ENCODE data around the gene C15orf39.

Gene C15orf39

GRCh38 chr15:75174102-75174501 is 27.6 kb upstream of the C15orf39 start:
- DNase-seq, result no peak

GRCh38 chr15:75174729-75175128 is 27.0 kb upstream of the C15orf39 start:
- no peak for DNase-seq

GRCh38 chr15:75176396-75176761 is 25.3 kb upstream of the C15orf39 start:
- DNase-seq, result no peak

GRCh38 chr15:75177360-75178071 is 24.2 kb upstream of the C15orf39 start:
- no peak for DNase-seq

GRCh38 chr15:75178171-75178937 is 23.3 kb upstream of the C15orf39 start:
- DNase-seq, result no peak

GRCh38 chr15:75178938-75179745 is 22.5 kb upstream of the C15orf39 start:
- no peak for DNase-seq

GRCh38 chr15:75179746-75180140 is 21.9 kb upstream of the C15orf39 start:
- DNase-seq, result no peak

- no peak for DNase-seq
These were observed 19.9 kb upstream of the C15orf39 start for GRCh38 chr15:75181780-75182179.

GRCh38 chr15:75182187-75183131 is 19.2 kb upstream of the C15orf39 start:
- DNase-seq, result no peak

- DNase-seq, result no peak
These were observed 16.2 kb upstream of the C15orf39 start for GRCh38 chr15:75185271-75186029.

GRCh38 chr15:75186044-75186443 is 15.6 kb upstream of the C15orf39 start:
- no peak for DNase-seq

GRCh38 chr15:75188499-75188898 is 13.2 kb upstream of the C15orf39 start:
- DNase-seq, result no peak

- no peak for DNase-seq
These were observed 10.4 kb upstream of the C15orf39 start for GRCh38 chr15:75191235-75191634.

- no peak for DNase-seq
These were observed 9.4 kb upstream of the C15orf39 start for GRCh38 chr15:75192307-75192706.

GRCh38 chr15:75193272-75193671 is 8.4 kb upstream of the C15orf39 start:
- DNase-seq, result no peak

GRCh38 chr15:75193976-75194375 is 7.7 kb upstream of the C15orf39 start:
- DNase-seq, result no peak

- DNase-seq, result no peak
These were observed 7.3 kb upstream of the C15orf39 start for GRCh38 chr15:75194397-75194796.

- no peak for DNase-seq
These were observed 6.4 kb upstream of the C15orf39 start for GRCh38 chr15:75195122-75195765.

GRCh38 chr15:75195766-75196241 is 5.9 kb upstream of the C15orf39 start:
- no peak for DNase-seq

- no peak for DNase-seq
These were observed 4.5 kb upstream of the C15orf39 start for GRCh38 chr15:75197062-75197630.

Measured in activated CD4-positive, alpha-beta T cell treated with anti-CD3 and anti-CD28 coated beads for 4 hours (primary cell).